Endothelial cell (in vitro differentiated cells): ENCODE results near the gene KRT76. TPM values are rescaled to one million over a fixed set of nuclear protein-coding genes. Genes with fewer than 3 reads are reported as not detected.

ENCODE experiments used
- DNase-seq: peaks from one replicate; pipeline ENCODE4 v3.0.0; 2021; ENCODE audit warnings: low spot score
- H3K27ac Mint-ChIP-seq: one replicate; pipeline ENCODE4 v1.8.0; 2021; ENCODE audit warnings: mixed read lengths, inconsistent platforms; ENCODE audit not compliant: unreplicated experiment
- H3K27me3 Mint-ChIP-seq: one replicate; pipeline ENCODE4 v1.8.0; 2021; ENCODE audit warnings: mild to moderate bottlenecking, moderate library complexity, mixed read lengths, inconsistent platforms; ENCODE audit not compliant: unreplicated experiment
- H3K36me3 Mint-ChIP-seq: one replicate; pipeline ENCODE4 v1.8.0; 2021; ENCODE audit warnings: mild to moderate bottlenecking, low read depth, mixed read lengths, inconsistent platforms; ENCODE audit not compliant: unreplicated experiment
- H3K4me1 Mint-ChIP-seq: one replicate; pipeline ENCODE4 v1.8.0; 2021; ENCODE audit warnings: mild to moderate bottlenecking, mixed read lengths, inconsistent platforms; ENCODE audit not compliant: unreplicated experiment
- H3K4me3 Mint-ChIP-seq: one replicate; pipeline ENCODE4 v1.8.0; 2021; ENCODE audit warnings: mild to moderate bottlenecking, mixed read lengths, inconsistent platforms; ENCODE audit not compliant: unreplicated experiment
- H3K9me3 Mint-ChIP-seq: one replicate; pipeline ENCODE4 v1.8.0; 2021; ENCODE audit warnings: mixed read lengths, inconsistent platforms; ENCODE audit not compliant: unreplicated experiment
- CTCF ChIP-seq: fragments of 200-600 bp; sonication (generic); IDR thresholded peaks from one replicate; pipeline ENCODE4 v1.5.0; 2021; ENCODE audit warnings: antibody characterized with exemption; ENCODE audit not compliant: unreplicated experiment
- total RNA-seq: library from RNA; stranded (reverse); fragmentation: NEBNext Ultra II Directional; extraction: Animal tissue kit (Norgen Biotek cat#: 25700); gene quantifications from one replicate; pipeline ENCODE4 v1.2.1, GENCODE V29; 2021; ENCODE audit not compliant: unreplicated experiment

KRT76 gene
- total RNA-seq, 1 donor from 2014 or later = not detected

- peaks cover 5% of the 10 kb centered on the region for H3K27me3 Mint-ChIP-seq
- H3K27ac Mint-ChIP-seq = no peak overlapping the region
- H3K4me1 Mint-ChIP-seq = no peaks in the 10 kb centered on the region
- H3K36me3 Mint-ChIP-seq = no peaks in the 10 kb centered on the region
- no peak overlapping the region for H3K4me3 Mint-ChIP-seq
- no peaks in the 10 kb centered on the region for H3K9me3 Mint-ChIP-seq
- no peak for DNase-seq
- no peak for TF ChIP-seq CTCF
Measured at GRCh38 chr12:52759695-52760094, 17.4 kb downstream of the KRT76 start.

- Mint-ChIP-seq H3K4me1 (peaks cover 2% of the 10 kb centered on the region), H3K27ac (no peak overlapping the region), H3K4me3 (no peak overlapping the region), H3K36me3 (no peaks in the 10 kb centered on the region), H3K9me3 (no peaks in the 10 kb centered on the region), H3K27me3 (peaks cover 7% of the 10 kb centered on the region)
- no peak for DNase-seq
- no peak for TF ChIP-seq CTCF
Measured at GRCh38 chr12:52759218-52759617, 17.9 kb downstream of the KRT76 start.

- Mint-ChIP-seq H3K4me1 (peaks cover 4% of the 10 kb centered on the region), H3K27me3 (peaks cover 7% of the 10 kb centered on the region), H3K4me3 (no peak overlapping the region), H3K27ac (no peak overlapping the region), H3K36me3 (no peaks in the 10 kb centered on the region), H3K9me3 (no peaks in the 10 kb centered on the region)
- no peak for DNase-seq
- no peak for TF ChIP-seq CTCF
Measured at GRCh38 chr12:52757449-52758176, 19.5 kb downstream of the KRT76 start.

GRCh38 chr12:52756281-52756960 is 20.7 kb downstream of the KRT76 start:
- H3K9me3 Mint-ChIP-seq = no peaks in the 10 kb centered on the region
- no peaks in the 10 kb centered on the region for H3K36me3 Mint-ChIP-seq
- no peak for DNase-seq
- peaks cover 5% of the 10 kb centered on the region for H3K4me1 Mint-ChIP-seq
- H3K27me3 Mint-ChIP-seq = peaks cover 10% of the 10 kb centered on the region
- TF ChIP-seq CTCF = no peak
- H3K27ac Mint-ChIP-seq = no peak overlapping the region
- H3K4me3 Mint-ChIP-seq = no peak overlapping the region

- Mint-ChIP-seq H3K4me3 (no peak overlapping the region), H3K9me3 (no peaks in the 10 kb centered on the region), H3K27me3 (peaks cover 10% of the 10 kb centered on the region), H3K4me1 (peaks cover 5% of the 10 kb centered on the region), H3K36me3 (no peaks in the 10 kb centered on the region), H3K27ac (no peak overlapping the region)
- no peak for TF ChIP-seq CTCF
- DNase-seq = no peak
Measured at GRCh38 chr12:52755533-52755932, 21.6 kb downstream of the KRT76 start.
